ENCODE data around the gene RBBP5. TPM values are rescaled to one million over a fixed set of nuclear protein-coding genes. Genes with fewer than 3 reads are reported as not detected.

RBBP5 gene
- polyA plus RNA-seq, 3 donors = 4.9 to 10.2 (median 8.1) TPM

GRCh38 chr1:205147191-205147835 lies 25.5 kb upstream of the RBBP5 start:
- Mint-ChIP-seq H3K36me3 (peaks cover 53 to 62% of the 10 kb centered on the region in 2 donors), H3K27ac (peak overlapping the region in 2 of 7 donors; percentile 8 to 35), H3K4me1 (no peaks in the 10 kb centered on the region), H3K4me3 (no peak overlapping the region), H3K27me3 (ENCODE audit: low read depth in 3 of 3) (peaks cover 0 to 2% (median 0%) of the 10 kb centered on the region in 3 donors), H3K9me3 (no peaks in the 10 kb centered on the region)
- Histone ChIP-seq H3K79me2 (ENCODE audit: insufficient read depth, low read length) (no peaks in the 10 kb centered on the region), H3K27ac (ENCODE audit: low read depth in 1 of 2, low read length in 2 of 2) (no peak overlapping the region), H3K36me3 (replicated peaks in 1 of 2; ENCODE audit: control insufficient read depth in 1 of 2, insufficient read depth in 2 of 2, low read length in 2 of 2) (peaks cover 49 to 61% of the 10 kb centered on the region in 2 donors), H3K4me3 (replicated peaks in 1 of 3; ENCODE audit: low read depth in 2 of 3, low read length in 3 of 3) (no peak overlapping the region), H3K4me2 (replicated peaks; ENCODE audit: extremely low read depth, low read length, poor library complexity, severe bottlenecking) (no peak overlapping the region), H3K9me3 (replicated peaks in 1 of 2; ENCODE audit: control insufficient read depth in 1 of 2, insufficient read depth in 1 of 2, low read length in 2 of 2) (no peaks in the 10 kb centered on the region), H3K4me1 (ENCODE audit: control insufficient read depth in 1 of 2, insufficient read depth in 2 of 2, low read length in 2 of 2) (no peaks in the 10 kb centered on the region), H3K9ac (ENCODE audit: insufficient read depth, low read length, poor library complexity, severe bottlenecking) (no peak overlapping the region), H3K27me3 (ENCODE audit: control insufficient read depth in 2 of 2, insufficient read depth in 2 of 2, low read length in 2 of 2) (no peaks in the 10 kb centered on the region), H2AFZ (ENCODE audit: insufficient read depth, low read depth, low read length, poor library complexity, severe bottlenecking) (no peak overlapping the region), H4K20me1 (ENCODE audit: insufficient read depth, low read length) (no peaks in the 10 kb centered on the region)
- intact Hi-C loops (cut with micrococcal nuclease) = loop anchor here (10.0 kb wide), 1 partner anchor 163 kb away; no protein-coding TSS in a partner anchor
- WGBS (ENCODE audit: insufficient coverage) = 100% methylated on average over 2 of the region's 6 CpGs
- no peak for DNase-seq
- TF ChIP-seq, protein P1, sequence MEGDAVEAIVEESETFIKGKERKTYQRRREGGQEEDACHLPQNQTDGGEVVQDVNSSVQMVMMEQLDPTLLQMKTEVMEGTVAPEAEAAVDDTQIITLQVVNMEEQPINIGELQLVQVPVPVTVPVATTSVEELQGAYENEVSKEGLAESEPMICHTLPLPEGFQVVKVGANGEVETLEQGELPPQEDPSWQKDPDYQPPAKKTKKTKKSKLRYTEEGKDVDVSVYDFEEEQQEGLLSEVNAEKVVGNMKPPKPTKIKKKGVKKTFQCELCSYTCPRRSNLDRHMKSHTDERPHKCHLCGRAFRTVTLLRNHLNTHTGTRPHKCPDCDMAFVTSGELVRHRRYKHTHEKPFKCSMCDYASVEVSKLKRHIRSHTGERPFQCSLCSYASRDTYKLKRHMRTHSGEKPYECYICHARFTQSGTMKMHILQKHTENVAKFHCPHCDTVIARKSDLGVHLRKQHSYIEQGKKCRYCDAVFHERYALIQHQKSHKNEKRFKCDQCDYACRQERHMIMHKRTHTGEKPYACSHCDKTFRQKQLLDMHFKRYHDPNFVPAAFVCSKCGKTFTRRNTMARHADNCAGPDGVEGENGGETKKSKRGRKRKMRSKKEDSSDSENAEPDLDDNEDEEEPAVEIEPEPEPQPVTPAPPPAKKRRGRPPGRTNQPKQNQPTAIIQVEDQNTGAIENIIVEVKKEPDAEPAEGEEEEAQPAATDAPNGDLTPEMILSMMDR (IDR thresholded peaks at IDR 0.05) = no peak

DNA sequence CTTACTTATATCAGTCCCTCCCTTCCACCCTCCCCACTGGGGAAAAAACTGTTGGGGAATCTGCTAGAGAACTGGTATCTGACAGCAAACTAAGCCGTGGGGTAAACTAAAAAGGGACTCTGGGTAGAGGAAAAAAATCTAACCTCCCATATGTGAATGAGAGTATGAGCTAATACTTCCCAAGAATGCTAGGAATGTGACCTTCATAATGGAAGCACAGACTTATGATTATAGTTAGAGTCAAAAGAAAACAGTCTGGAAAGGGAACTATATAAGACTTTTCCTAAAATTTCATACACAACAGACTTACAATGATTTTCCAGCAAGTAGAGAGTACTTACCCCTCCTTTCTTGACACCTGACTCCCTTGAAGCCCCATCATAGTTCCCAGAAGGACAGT lies 23.0 kb upstream of the RBBP5 start:
- H2AFZ ChIP-seq (ENCODE audit: insufficient read depth, low read depth, low read length, poor library complexity, severe bottlenecking) = no peak overlapping the region
- H3K27me3 ChIP-seq (ENCODE audit: control insufficient read depth in 2 of 2, insufficient read depth in 2 of 2, low read length in 2 of 2) = no peaks in the 10 kb centered on the region
- H3K4me1 Mint-ChIP-seq = peaks cover 5% of the 10 kb centered on the region
- peaks cover 0 to 2% (median 1%) of the 10 kb centered on the region in 3 donors for H3K27me3 Mint-ChIP-seq (ENCODE audit: low read depth in 3 of 3)
- no peaks in the 10 kb centered on the region for H3K79me2 ChIP-seq (ENCODE audit: insufficient read depth, low read length)
- no peak overlapping the region for H3K27ac Mint-ChIP-seq
- peaks cover 3 to 5% of the 10 kb centered on the region in 2 donors for H3K4me1 ChIP-seq (ENCODE audit: control insufficient read depth in 1 of 2, insufficient read depth in 2 of 2, low read length in 2 of 2)
- H3K9me3 Mint-ChIP-seq = no peaks in the 10 kb centered on the region
- no peak overlapping the region for H3K4me2 ChIP-seq (replicated peaks; ENCODE audit: extremely low read depth, low read length, poor library complexity, severe bottlenecking)
- H3K9ac ChIP-seq (ENCODE audit: insufficient read depth, low read length, poor library complexity, severe bottlenecking) = no peak overlapping the region
- H3K36me3 Mint-ChIP-seq = peaks cover 40 to 51% of the 10 kb centered on the region in 2 donors
- TF ChIP-seq, protein P1 (IDR thresholded peaks at IDR 0.05) = no peak
- WGBS (ENCODE audit: insufficient coverage) = no CpG with 5 or more reads among the region's 1 CpG
- no peak overlapping the region for H3K4me3 Mint-ChIP-seq
- DNase-seq = no peak
- H3K27ac ChIP-seq (ENCODE audit: low read depth in 1 of 2, low read length in 2 of 2) = no peak overlapping the region
- peaks cover 29 to 44% of the 10 kb centered on the region in 2 donors for H3K36me3 ChIP-seq (replicated peaks in 1 of 2; ENCODE audit: control insufficient read depth in 1 of 2, insufficient read depth in 2 of 2, low read length in 2 of 2)
- no peak overlapping the region for H3K4me3 ChIP-seq (replicated peaks in 1 of 3; ENCODE audit: low read depth in 2 of 3, low read length in 3 of 3)
- intact Hi-C loops (cut with micrococcal nuclease) = loop anchor here (10.0 kb wide), 1 partner anchor 160 kb away; no protein-coding TSS in a partner anchor
- no peaks in the 10 kb centered on the region for H3K9me3 ChIP-seq (replicated peaks in 1 of 2; ENCODE audit: control insufficient read depth in 1 of 2, insufficient read depth in 1 of 2, low read length in 2 of 2)
- H4K20me1 ChIP-seq (ENCODE audit: insufficient read depth, low read length) = no peaks in the 10 kb centered on the region

All from CD14-positive monocyte (primary cell).